Kidney epithelial cell (primary cell): ENCODE data around the gene IL23A. TPM values are rescaled to one million over a fixed set of nuclear protein-coding genes. Genes with fewer than 3 reads are reported as not detected.

Source experiments
- DNase-seq: peaks from one replicate; pipeline ENCODE4 v3.0.0-alpha.2; 2010; ENCODE audit warnings: low read depth
- H3K27me3 ChIP-seq: 2 replicates; pipeline ENCODE4 v1.6.0; 2011; ENCODE audit warnings: low read length; ENCODE audit not compliant: control insufficient read depth, insufficient read depth
- H3K36me3 ChIP-seq: 2 replicates; pipeline ENCODE4 v1.5.1; 2011; ENCODE audit warnings: low read length; ENCODE audit not compliant: control insufficient read depth, insufficient read depth
- H3K4me3 ChIP-seq: 2 replicates; pipeline ENCODE4 v1.5.1; 2011; ENCODE audit warnings: low read depth, mild to moderate bottlenecking, control low read depth, low read length
- CTCF ChIP-seq: IDR thresholded peaks from 2 replicates; pipeline ENCODE4 v1.5.1; 2011; ENCODE audit warnings: mild to moderate bottlenecking, moderate library complexity, low read length, control low read depth, inconsistent platforms; ENCODE audit not compliant: insufficient read depth, poor library complexity, severe bottlenecking
- total RNA-seq: library from RNA; depleted of rRNA; stranded (reverse); fragments of >200 nt; gene quantifications from 2 replicates; pipeline ENCODE4 v1.2.3, GENCODE V29; 2015

IL23A gene
- total RNA-seq, 1 donor from 2014 or later: 33.6 TPM

- Histone ChIP-seq H3K36me3 (peaks cover 3% of the 10 kb centered on the region), H3K4me3 (no peak overlapping the region), H3K27me3 (no peaks in the 10 kb centered on the region)
- TF ChIP-seq CTCF: no peak
- DNase-seq: no peak
Observed at GRCh38 chr12:56348776-56349175, 10.1 kb downstream of the IL23A start.

- H3K4me3 ChIP-seq: no peak overlapping the region
- peaks cover 4% of the 10 kb centered on the region for H3K36me3 ChIP-seq
- TF ChIP-seq CTCF: no peak
- DNase-seq: no peak
- H3K27me3 ChIP-seq: no peaks in the 10 kb centered on the region
Observed at GRCh38 chr12:56350662-56351061, 12.0 kb downstream of the IL23A start.

- H3K36me3 ChIP-seq: peaks cover 4% of the 10 kb centered on the region
- no peak for TF ChIP-seq CTCF
- no peaks in the 10 kb centered on the region for H3K27me3 ChIP-seq
- DNase-seq: no peak
- H3K4me3 ChIP-seq: no peak overlapping the region
Observed at GRCh38 chr12:56351325-56351724, 12.6 kb downstream of the IL23A start.

GRCh38 chr12:56358836-56359532 is 20.3 kb downstream of the IL23A start:
- Histone ChIP-seq H3K36me3 (peaks cover 3% of the 10 kb centered on the region), H3K27me3 (no peaks in the 10 kb centered on the region), H3K4me3 (peak overlapping the region; percentile 77)
- DNase-seq: peak; percentile 35
- no peak for TF ChIP-seq CTCF

- H3K36me3 ChIP-seq: peaks cover 2% of the 10 kb centered on the region
- no peaks in the 10 kb centered on the region for H3K27me3 ChIP-seq
- peak; percentile 100 for DNase-seq
- TF ChIP-seq CTCF: no peak
- H3K4me3 ChIP-seq: peak within 1 kb of the TSS; percentile 77
Observed at GRCh38 chr12:56359851-56360767, 21.4 kb downstream of the IL23A start, which contains the start of gene STAT2. STAT2 (minus strand) TSS chr12:56360107; CDS start chr12:56356571, 3,536 bp downstream.
